Subcutaneous adipose tissue (tissue), 4 donors: Measurements from ENCODE around the gene HS6ST3. TPM values are rescaled to one million over a fixed set of nuclear protein-coding genes. Genes with fewer than 3 reads are reported as not detected.

ENCODE experiments used
- total RNA-seq, 4 donors: library from RNA; depleted of rRNA; stranded (reverse); fragments of >200 nt; gene quantifications; one replicate each; pipeline ENCODE4 v1.1.0, GENCODE V29; 2016
- TF ChIP-seq, protein P1 (sequence below): fragments of 450-650 bp; IDR thresholded peaks from one replicate; pipeline ENCODE4 v1.5.1; 2016; ENCODE audit warnings: low read depth, mild to moderate bottlenecking, control low read depth, antibody characterized with exemption, moderate library complexity

Gene HS6ST3
- total RNA-seq, 4 donors from 2014 or later, result 0.33 to 1.3 (median 0.99) TPM

DNA sequence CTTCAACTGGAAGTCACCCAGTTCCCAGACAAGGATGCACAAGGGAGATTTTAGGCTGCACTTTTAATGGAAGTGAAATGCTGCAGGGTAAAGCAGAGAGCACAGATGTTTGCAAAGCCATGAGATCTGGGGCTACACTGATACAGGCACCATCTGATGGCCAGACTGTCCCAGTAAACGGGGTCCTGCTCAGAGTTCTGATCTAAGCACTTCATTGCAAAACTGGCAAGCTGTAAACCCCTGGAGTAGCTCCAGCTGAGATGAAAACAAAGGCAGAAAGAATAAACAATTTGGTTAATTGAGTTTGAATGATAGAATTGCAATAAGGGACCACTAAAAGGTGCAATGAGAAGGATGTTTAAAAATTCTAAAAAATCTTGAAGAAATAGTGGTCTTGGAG lies 707.2 kb downstream of the HS6ST3 start:
- TF ChIP-seq, protein P1, sequence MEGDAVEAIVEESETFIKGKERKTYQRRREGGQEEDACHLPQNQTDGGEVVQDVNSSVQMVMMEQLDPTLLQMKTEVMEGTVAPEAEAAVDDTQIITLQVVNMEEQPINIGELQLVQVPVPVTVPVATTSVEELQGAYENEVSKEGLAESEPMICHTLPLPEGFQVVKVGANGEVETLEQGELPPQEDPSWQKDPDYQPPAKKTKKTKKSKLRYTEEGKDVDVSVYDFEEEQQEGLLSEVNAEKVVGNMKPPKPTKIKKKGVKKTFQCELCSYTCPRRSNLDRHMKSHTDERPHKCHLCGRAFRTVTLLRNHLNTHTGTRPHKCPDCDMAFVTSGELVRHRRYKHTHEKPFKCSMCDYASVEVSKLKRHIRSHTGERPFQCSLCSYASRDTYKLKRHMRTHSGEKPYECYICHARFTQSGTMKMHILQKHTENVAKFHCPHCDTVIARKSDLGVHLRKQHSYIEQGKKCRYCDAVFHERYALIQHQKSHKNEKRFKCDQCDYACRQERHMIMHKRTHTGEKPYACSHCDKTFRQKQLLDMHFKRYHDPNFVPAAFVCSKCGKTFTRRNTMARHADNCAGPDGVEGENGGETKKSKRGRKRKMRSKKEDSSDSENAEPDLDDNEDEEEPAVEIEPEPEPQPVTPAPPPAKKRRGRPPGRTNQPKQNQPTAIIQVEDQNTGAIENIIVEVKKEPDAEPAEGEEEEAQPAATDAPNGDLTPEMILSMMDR, result no peak

- TF ChIP-seq, protein P1, result no peak
Observed at GRCh38 chr13:96803456-96804100, 713.7 kb downstream of the HS6ST3 start.

DNA sequence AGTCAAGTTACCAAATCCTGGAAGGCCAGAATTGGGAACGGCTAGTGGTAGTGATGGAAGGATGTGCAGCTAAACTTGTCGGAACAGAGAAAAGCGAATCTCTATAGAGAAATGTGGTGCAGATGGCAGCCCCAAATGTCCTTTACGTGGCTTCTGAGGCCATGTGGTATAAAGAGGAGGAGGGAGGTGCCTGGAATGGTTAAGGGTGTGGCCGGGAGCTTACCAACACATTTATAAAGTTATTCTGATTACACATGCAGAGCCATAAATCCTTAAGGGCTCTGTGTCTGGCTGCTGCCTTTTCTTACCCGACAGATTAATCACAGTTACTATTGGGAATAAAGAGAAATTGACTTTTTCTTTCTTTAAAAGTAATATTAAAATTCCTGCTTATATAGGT lies 714.3 kb downstream of the HS6ST3 start:
- TF ChIP-seq, protein P1, result no peak

DNA sequence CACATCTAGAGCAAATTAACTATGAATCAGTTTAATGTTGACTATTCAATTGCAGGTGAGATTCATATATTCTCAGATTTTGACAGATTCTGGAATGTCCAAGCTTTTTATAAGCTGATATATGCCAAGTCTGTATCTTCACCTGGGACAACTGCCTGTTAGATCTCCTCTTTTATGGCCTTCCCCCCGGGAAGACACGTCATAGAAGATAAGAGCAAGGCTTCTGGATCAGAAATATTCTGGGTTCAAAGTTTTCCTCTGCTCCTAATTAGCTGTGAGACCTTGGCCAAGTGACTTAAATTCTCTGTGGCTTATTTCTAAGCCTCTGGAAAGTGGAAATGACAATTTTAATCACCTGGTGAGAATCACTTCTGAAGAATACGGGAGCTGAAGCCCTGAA lies 716.8 kb downstream of the HS6ST3 start:
- TF ChIP-seq, protein P1, result no peak

DNA sequence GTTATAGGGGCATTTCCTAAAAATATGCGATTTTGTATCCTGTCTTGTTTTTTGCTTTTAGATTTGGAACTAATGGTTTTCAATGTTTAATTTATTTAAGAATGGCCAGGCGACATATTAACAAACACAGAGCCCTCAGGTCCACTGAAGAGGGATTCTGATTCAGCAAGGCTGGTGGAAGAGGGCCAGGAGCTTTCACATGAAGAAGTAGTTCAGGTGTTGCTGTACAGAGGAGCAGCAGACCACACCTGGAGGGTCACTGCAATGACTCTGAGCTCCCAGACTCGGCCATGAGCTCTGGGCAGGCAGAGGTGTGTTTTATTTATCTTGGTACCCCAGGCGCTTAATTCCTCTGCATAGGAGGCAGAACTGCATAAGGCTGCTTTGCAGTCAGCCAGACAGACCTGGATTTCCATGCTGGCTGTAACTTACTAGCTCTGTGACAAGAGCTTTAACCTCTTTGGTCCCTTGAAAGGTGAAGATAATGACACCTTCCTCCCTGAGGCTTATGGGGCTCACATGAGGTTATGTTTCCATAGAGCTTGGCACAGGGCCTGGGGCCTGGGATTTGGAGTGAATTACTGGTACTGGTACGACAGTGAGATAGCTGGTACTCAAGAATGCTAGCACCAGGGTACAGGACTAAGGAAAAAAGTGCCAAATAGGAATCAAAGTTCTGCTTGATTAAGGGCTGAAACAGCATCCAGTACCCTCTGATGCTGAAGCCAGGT lies 719.6 kb downstream of the HS6ST3 start:
- TF ChIP-seq, protein P1, result no peak

DNA sequence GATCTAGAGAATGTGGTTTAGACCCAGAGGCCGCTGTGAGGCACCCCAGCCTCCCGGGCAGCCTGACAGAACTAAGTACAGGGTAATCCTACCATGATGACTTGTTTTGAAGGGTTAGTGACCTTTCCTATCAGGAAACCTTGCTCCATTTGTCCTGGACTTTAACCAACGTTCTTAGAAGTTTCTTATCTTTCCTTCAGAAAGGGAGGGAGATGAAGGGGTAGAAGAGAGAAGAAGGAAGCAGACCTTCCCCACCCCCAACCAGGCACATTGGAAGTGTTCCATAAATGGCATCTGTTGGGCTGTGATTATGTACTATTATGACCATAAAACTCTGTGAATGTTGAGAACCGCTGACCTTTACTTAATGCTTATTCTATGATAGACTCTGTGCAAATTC lies 720.2 kb downstream of the HS6ST3 start:
- TF ChIP-seq, protein P1, result no peak

DNA sequence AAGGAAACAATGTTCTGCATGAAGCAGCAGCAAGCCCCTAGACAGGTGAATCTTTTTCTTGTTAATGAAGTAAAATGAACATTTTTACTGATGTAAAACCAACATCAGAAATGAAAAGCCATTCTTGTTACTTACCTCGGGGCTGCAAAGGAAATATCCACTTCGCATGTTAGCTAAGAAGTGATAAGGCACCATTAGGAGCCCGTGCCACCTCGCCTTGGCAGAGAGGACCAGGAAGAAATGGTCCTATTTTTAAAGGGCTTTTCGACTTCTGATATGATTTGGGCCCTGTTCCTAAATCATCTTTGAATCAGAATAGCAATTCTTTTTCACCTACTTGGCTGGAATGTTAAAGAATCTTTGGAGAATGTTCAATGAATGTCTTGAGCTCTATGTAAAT lies 721.1 kb downstream of the HS6ST3 start:
- TF ChIP-seq, protein P1, result no peak
